ENCODE data around the gene SPEG. TPM values are rescaled to one million over a fixed set of nuclear protein-coding genes. Genes with fewer than 3 reads are reported as not detected.

The SPEG gene
- total and polyA plus RNA-seq, 2 of the 13 experiments (the other 11 are each of a cell fraction or from before 2014, with no cell fraction given) = 0.18 to 0.24 TPM

- TF ChIP-seq ZNF280D (CRISPR knock-in tag; IDR thresholded peaks at IDR 0.05) = 0 out of 2 replicates have a peak, but pooled peaks have one; percentile 46
- TF ChIP-seq ZNF33A (CRISPR knock-in tag; IDR thresholded peaks at IDR 0.05; ENCODE audit: borderline replicate concordance) = no peak
- peak; percentile 45 for TF ChIP-seq NFYB (CRISPR knock-in tag; IDR thresholded peaks at IDR 0.05)
- TF ChIP-seq NONO (IDR thresholded peaks at IDR 0.05) = no peak
- TF ChIP-seq NONO (CRISPR knock-in tag; conservative IDR thresholded peaks at IDR 0.05) = peak; percentile 82
- TF ChIP-seq FOXO1 (CRISPR knock-in tag; IDR thresholded peaks at IDR 0.05) = peak; percentile 49
- peak; percentile 83; the same call in 1 of the 2 replicates for TF ChIP-seq ZNF414 (CRISPR knock-in tag; IDR thresholded peaks at IDR 0.05)
- TF ChIP-seq DBP (CRISPR knock-in tag; IDR thresholded peaks at IDR 0.05; ENCODE audit: not compliant biosample characterization) = no peak
- TF ChIP-seq SRSF9 (IDR thresholded peaks at IDR 0.05; ENCODE audit: borderline replicate concordance, insufficient read depth, low read depth, low read length, poor library complexity, severe bottlenecking) = no peak
- TF ChIP-seq ZNF784 (CRISPR knock-in tag; IDR thresholded peaks at IDR 0.05; ENCODE audit: borderline replicate concordance) = no peak
- TF ChIP-seq AKAP8 (CRISPR knock-in tag; IDR thresholded peaks at IDR 0.05) = no peak
- no peak for TF ChIP-seq IKZF1 (IDR thresholded peaks at IDR 0.05)
- peak; percentile 91 for TF ChIP-seq CBX1 (IDR thresholded peaks at IDR 0.05; ENCODE audit: low read depth)
- TF ChIP-seq ZNF274 (CRISPR knock-in tag; IDR thresholded peaks at IDR 0.05) = no peak
- 0 out of 2 replicates have a peak, but pooled peaks have one; percentile 41 for TF ChIP-seq ARNT2 (CRISPR knock-in tag; IDR thresholded peaks at IDR 0.05; ENCODE audit: low read depth)
- peak; percentile 61; the same call in 1 of the 2 replicates for TF ChIP-seq CBFB (CRISPR knock-in tag; IDR thresholded peaks at IDR 0.05)
- peak; percentile 96 for TF ChIP-seq PAX8 (CRISPR knock-in tag; IDR thresholded peaks at IDR 0.05; ENCODE audit: borderline replicate concordance)
- no peak for TF ChIP-seq ZNF878 (CRISPR knock-in tag; IDR thresholded peaks at IDR 0.05)
- TF ChIP-seq ZNF530 (CRISPR knock-in tag; IDR thresholded peaks at IDR 0.05; ENCODE audit: low read depth) = no peak
- peak; percentile 86; the same call in 1 of the 2 replicates for TF ChIP-seq ZNF510 (CRISPR knock-in tag; IDR thresholded peaks at IDR 0.05; ENCODE audit: low read depth)
- TF ChIP-seq GMEB1 (CRISPR knock-in tag; IDR thresholded peaks at IDR 0.05; ENCODE audit: borderline replicate concordance) = peak; percentile 67; the same call in 1 of the 2 replicates
- TF ChIP-seq SMAD3 (CRISPR knock-in tag; IDR thresholded peaks at IDR 0.05) = peak; percentile 88; the same call in 1 of the 2 replicates
- TF ChIP-seq ZMYM4 (CRISPR knock-in tag; IDR thresholded peaks at IDR 0.05) = peak; percentile 86
Observed at GRCh38 chr2:219541611-219542180, 107.1 kb downstream of the SPEG start (continued).
